ENCODE measurements around the gene CPO.

Gene CPO

DNA sequence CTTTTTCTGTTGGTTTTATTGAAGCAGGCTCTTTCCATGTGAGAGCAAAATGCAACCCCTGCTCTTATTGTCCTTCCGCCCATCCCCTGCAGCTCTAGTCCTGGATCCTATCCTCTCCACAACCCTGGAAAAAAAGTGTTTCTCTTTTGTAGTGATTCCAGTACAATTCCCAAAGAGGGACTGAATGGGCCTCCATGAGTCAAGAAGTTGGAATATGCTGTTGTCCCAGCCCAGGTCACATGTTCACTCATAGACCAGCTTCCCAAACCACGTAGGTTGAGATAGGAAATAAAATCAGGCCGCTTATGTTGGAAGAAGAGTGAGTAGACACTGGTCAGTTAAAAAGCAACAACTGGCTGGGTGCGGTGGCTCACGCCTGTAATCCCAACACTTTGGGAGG, 39.4 kb downstream of the CPO start:
- no peak for DNase-seq

DNA sequence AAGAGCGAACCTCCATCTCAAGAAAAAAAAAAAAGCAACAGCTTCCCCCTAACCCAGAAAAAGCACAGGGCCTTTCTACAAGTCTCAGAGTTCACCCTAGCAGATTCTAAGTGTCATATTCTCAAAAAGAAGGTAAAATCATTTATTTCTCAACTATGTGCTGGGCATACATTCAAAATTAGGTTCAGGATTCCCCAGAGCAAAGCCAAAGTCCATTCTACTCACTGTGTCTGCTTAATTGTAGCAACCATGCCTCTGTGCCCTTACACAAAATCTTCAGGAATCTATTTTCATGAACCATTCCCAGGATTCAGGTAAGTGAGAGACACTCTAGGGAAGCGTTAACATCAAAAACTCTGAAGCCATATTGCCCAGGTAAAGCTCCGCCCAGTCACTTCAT, 40.0 kb downstream of the CPO start:
- no peak for DNase-seq

DNA sequence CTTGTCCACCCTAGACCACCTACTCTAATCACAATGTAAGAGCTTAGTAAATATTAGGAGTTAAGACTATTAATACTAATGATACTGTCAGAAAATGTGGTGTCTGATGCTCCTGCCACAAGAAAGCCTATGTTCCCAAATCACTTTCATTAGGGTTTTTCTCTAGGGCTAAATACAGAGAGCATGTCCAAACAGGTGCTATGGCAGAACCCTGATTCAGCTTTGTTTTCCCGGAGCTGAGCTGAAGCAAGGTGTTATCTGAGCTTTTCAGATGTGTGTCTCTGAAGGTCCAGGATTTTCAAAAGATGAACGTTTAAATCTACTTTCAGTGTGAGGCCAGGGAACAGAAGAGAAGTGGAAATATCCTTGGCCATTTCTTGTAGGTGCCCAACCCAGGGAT, 40.6 kb downstream of the CPO start:
- no peak for DNase-seq

DNA sequence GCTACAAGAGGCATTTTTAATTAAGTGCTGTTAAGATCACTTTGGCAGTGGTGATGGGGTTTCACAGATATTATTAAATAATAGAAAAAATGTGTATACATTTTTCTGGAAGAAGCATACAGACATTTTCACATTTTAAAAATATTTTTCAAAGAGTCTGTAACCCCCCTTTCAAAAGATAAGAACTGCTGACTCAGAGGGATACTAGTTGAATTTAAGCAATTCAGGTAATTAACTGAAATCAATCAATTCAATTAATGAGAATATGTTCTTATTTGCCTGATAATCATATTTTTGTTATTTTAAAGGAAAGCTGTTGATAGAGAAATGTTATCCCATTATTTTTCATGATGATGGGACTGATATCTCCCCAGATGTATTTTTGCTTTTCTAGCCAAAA, 41.1 kb downstream of the CPO start:
- DNase-seq = no peak

DNA sequence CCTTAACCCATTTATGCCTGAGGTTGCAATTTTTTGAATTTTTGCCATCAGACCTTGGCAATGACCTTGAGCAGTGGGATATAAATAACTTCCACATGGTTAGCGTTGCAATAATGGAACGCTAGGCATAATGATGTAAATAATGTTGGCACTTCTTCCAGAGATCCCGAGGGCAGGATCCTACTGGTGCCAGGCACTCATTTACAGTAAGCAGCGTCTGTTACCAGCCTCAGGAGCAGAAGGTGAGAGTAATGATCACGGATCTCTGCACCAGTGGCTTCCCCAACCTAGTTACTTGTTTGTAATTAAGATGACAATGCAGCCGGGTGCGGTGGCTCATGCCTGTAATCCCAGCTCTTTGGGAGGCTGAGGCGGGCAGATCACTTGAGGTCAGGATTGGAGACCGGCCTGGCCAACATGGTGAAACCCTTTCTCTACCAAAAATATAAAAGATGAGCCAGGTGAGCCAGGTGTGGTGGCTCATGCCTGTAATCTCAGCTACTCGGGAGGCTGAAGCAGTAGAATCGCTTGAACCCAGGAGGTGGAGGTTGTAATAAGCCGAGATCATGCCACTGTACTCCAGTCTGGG, 41.9 kb downstream of the CPO start:
- DNase-seq = no peak

DNA sequence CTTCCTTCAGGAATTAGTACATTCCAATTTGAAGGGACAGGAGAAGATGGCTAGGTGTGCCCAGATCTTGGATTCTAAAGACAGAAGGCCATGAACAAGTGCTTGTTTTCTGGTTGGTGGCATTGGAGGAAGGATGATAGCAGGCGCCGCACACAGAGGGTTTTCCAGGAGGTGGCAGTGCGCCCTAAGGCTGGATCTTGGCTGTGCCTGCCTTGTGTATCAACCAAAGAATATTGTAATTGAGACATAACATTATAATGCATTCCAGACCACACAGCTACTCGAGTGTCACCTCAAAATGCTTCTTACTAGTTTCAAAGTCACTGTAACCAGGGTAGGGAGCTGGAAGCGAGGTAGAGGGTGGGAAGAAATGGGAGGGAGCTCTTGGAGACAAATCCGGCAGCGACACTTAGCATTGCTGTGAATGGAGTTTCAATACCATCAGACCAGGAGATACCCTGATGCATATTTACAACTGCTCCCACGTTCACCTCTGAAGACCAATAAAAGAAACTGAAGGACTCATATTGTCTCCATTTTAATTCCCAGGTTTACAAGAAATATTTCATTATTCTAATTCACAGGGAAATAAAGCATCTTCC, 42.5 kb downstream of the CPO start:
- DNase-seq = peak; percentile 86

DNA sequence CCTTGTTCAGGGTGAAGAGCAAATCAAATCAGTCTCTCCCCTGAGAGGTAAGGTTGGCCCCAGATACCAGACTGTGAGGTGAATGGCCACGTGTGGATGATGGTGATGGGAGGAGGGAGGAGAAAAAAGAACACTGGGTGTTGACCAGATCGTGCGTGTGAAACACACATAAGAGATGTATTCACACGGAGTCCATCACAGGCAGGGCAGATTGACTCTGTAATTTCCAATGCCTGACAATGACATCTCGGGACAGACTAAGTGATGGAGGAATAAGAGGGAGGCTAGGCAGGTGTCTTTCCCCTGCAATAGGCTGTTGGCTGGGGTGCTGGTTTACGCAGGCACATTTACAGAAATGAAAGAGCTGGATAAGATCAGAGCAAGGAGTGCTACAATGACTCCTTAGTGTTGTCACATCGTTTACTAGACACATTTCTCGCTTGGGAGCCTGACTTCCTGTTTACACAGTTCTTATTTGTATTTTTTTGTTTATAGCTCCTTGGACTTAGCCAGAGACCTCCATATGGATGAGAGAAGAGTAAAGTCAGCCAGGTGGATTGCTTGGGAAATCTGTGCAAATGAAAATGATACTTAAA, 43.1 kb downstream of the CPO start:
- DNase-seq = no peak

DNA sequence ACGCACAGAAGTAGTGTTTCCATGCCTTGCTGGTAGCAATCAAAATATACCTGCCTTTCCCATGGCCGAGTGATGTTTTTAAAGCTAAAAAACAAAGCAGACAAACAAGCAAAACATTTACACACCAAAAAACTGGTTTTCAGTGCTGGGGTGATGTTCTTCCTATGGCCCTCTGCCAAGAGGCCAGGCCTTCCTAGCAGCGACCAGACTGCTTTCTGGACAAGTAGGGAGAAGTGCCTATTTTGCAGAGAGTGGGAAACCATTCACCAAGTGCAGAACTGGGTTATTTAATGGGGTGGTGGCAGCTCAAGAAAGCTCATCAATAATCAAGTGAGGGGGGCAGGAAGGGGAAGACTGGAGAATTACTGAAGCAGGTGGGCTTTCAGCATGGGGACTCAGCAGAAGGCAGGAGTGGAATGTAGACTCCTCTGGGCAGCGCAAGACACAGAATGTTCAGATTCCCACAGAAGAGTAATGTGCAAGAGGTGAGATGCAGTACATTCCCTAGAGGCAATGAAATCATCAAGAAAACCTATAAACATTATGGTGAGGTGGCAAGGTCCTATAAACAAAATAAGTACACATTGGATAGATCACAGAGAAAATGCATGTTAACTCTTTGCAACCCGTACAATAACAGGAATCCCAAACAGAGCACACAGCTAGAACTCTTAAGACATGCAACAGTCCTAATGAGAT, 44.0 kb downstream of the CPO start:
- no peak for DNase-seq

DNA sequence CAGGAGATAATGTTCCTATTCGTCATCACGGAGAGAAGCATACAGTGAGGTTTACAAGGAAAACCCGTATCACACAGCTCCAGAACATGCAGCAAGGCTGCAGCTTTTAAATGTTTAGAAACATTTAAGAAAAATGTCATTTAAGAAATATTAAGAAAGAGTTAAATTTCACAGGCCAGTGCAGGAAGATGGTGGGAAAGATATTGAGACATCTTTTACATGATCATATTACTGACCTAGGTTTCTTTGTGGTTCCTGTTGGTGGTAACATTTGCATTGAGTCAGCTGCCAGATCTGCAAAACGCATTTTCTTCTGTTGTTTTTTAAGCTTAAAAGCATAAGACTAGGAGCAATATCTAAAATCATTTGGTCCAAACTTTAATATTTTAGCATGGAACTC, 44.9 kb downstream of the CPO start:
- no peak for DNase-seq

DNA sequence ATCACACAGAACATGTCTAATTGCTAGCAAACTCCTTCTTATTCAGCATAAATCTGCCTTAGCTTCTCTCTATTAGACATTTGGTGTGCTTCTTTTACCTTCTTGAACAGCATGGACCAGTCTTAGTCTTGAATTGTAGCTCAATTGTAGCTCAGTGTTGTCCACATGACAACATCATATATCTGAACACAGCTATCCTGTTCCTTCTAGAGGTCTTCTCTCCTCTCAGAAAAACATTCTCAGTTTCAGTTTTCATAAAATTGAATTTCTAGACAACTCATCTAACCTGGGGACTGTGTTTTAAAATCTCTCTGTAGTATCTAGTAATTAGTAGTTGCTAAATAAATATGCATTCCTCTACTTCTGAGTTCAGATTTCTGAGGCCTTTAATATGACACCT, 47.6 kb downstream of the CPO start:
- no peak for DNase-seq

DNA sequence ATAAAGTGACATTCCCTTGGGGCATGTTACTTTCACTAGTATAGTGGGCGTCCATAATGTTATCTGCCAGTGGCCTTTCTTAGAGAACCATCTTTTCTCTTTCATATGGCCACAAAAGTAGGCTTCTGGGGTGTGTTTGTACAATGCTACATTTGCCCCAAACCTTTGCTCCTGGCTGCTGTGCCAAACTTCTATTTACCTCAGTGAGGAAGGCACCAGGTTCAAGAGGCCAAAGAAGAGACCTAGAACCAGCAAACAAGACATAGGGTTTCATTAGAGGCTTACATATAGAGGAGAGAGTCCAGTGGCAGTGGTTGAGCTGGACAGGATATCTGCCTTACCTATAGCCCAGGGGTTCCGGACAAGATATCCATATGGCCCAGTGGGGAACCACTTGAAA, 48.5 kb downstream of the CPO start:
- DNase-seq = no peak

DNA sequence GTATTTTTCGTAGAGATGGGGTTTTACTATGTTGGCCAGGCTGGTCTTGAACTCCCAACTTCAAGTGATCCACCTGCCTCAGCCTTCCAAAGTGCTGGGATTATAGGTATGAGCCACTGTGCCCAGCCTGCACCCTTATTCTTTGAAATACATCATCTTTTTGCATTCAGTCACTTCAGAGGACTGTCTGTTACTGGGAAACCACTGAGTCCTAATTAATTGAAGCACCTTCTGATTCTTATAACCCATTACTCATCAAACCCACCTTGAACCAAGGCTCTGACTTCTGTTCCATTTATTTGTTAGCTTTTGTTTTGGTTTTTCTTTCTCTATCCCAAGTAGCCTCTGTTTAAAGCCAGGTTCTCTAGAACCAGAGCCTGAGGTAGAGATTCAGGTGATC, 49.6 kb downstream of the CPO start:
- DNase-seq = no peak

DNA sequence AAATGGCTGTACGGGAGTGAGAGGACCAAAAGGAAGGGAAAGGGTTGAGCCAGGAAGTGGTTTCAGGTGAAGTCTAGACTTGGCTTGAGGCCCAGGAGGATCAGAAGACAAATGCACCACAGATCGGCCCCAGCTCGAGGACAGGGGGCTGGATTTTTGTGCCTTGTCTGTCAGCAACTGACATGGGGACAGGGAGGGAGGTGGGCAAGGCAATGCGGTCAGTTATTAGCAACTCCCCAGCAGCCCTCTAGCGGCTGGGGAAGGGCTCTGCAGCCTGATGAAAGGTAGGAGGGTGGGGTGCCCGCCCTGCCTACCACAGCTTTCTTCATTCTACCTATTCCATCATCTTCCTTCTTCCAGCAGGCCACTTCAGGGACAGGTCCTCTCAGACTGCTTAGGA, 50.0 kb downstream of the CPO start:
- peak; percentile 77 for DNase-seq

DNA sequence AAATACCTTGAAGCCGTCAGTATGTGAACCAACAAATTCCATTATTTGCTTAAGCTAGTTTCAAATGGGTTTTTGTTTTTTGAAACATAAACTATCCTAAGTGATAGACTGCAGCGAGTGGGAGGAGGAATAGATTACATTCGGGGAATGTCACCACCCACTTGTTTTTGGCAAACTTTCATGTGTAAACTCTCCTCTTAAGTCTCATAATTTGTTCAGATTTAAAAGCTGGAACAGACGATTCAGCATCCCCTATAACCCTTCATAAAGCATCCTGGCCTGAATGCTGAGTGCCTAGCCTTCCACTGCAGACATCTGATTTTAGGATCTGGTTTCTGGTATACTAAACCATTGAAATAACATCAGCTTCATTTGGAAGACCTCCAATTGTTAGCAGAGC, 51.0 kb downstream of the CPO start:
- DNase-seq = no peak

DNA sequence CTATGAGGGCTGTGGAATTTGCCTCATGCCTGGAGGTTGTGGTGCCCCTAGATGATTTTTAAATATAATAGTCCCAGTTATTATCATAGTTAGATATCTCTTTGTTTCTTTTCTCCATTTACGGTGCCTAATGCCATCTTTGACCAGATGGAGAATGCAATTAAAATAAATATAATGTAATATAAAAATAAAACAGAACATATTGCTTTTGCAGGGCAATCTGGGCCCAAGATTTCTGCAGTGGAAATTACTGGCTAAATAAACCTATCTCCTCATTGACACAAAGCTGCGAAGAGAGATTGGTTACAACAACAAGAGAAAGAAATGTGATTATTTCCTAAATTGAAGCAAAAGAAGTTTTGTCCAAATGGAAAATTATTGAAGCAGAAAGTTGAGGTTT, 51.8 kb downstream of the CPO start:
- DNase-seq = no peak

DNA sequence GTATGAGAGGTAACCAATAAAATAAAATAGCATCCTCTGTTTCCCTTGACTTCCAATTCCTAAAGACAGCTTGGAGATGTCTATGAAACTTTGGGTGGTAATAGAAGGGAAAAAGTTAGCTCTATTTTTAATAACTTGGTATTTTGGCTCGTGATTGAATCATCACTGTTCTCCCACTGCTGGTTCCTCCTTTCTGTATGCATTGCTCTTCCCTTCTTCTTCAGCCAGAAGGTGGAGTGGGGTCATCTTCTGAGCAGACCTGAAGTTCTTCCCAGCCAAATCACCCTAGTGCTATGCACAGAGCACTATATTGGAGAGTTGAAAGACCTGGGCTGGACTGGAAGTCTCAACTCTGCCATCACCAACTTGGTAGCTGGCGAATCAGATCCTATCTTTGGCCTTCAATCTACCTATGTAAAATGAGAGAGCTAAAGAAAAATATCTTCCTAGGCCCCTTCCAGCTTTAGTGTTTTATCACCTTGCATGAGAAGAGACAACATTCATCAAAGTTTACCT, 54.1 kb downstream of the CPO start:
- DNase-seq = no peak

DNA sequence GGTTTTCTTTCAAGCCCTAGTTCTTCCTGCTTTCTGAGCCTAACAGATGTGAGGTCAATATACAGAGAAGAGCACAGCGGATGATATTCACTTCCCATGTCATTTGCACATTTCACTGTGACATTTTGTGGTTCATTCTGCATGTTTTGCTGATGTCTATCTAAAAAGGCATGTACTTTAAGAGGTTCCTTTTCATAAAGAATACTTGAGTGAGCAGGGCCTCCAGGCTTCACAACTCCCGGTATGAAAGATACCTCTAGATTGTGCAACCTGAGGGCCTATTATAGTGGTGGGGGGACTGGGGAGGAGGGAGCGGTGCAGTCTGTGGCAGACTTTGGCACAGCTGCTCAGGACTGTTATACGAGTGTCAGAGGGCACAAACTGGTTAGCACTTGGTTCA, 54.6 kb downstream of the CPO start:
- DNase-seq = no peak

DNA sequence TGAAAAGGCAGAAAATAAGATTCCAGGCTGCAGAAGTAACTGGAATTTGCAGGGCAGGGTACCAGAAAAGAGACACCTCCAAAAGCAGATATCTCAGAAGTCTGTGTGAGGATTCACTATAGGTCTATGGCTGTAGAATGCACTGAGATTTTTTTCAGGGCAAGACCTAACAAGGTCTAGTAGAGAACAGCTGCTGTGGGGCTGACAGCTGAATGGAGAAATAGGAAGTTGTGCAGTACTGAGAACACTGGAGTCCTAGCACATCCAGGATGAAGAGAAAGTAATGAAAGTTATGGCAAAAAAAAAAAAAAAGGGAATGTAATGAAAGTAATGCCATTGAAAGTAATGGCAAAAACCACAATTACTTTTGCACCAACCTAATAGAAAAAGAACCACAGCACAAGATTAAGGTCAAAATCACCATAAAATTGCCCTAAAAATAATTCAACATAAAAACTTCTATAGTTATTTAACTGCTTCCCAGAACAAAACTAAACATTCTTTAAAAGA, 57.3 kb downstream of the CPO start:
- DNase-seq = no peak

DNA sequence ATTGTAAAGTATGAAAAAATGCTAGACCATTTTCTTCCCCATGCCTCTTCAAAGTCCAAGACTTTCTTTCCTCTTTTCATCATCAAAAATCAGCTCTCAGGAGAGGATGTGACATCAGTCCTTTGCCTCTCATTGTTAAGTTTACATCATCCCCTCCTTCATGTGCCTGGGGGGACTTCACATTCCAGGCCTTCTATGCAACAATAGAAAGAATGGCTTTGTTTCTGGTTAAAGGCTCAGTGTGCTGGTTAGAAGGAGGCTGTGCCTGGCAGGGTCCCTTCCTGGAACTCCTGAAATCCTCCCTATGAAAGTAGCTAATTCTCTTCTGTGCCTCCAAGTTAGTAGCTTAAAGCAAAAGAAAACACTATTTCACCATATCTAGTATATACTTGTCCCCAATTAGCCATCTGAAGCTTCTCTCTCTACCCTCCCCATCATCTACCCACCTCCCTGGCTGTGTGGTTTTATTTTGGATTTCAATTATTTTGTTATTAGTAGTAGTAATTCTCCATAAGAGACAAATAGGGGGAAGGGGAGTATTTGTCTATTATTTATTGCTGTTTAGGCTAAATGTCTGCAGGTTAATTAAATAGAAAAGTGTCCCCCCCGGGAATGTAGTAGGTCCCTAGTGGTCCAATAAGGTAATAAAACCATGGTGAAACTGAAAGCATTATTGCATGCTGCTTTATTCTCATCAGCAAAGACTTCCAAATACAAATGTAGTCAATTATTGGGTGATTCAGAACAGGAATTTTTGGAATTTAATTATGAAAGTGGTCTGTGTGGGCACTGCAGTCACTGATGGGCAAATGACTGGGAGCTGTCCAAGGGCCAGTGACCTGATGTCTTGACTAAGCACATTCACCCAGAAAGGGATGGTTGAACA, 69.0 kb downstream of the CPO start:
- DNase-seq = no peak

DNA sequence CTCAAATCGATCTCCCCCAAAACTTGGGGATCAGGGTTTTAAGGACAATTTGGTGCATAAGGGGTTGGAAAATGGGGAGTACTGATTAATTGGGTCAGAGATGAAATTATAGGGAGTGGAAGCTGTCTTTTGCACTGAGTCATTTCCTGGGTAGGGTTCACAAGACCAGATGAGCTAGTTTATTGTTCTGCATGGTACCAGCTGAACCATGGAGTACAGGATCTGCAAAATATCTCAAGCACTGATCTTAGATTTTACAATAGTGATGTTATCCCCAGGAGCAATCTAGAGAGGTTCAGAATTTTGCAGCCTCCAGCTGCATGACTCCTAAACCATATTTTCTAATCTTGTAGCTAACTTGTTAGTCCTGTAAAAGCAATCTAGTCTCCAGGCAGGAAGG, 73.1 kb downstream of the CPO start:
- no peak for DNase-seq

DNA sequence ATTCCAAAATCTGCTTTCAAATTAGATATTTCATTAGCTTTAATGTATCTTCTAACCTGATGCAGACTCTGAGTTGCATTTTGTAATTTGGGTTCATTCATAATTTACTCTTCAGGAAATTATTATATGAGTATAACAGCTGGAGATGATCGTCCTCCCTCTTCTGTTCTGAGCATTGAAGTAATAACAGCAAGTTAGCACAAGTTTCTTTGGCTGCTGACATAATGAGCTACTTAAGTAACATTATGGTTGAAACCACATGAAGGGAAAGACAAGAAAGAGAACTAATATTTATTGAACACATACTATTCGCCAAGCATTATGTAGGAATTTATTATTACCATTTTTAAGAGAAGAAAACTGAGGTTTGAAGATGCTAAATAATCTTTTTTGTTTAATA, 75.1 kb downstream of the CPO start:
- DNase-seq = no peak

DNA sequence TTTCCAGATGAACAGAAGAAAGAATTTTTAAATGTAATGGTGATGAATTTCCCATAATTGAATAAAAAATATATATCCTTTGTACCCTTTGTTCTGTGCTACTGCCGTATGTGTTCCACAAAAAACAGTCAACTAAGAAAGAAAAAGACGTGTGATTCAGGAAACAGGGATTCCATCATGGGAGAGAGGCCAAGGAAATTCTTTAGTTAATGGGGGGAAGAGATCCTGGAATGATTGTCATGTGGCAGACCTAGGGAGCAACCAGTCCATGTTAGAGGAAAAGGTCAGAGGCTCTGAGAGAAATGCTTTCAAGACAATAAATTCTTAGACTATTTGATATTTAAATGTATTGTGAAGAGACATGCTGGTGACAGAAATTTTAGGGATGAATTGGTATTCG, 76.6 kb downstream of the CPO start:
- no peak for DNase-seq

All from NCI-H82 (cell line).